ENCODE results near the gene IGSF21. TPM values are rescaled to one million over a fixed set of nuclear protein-coding genes. Genes with fewer than 3 reads are reported as not detected.

IGSF21 gene
- total and polyA plus RNA-seq, 2 of the 8 experiments (the other 6 are each of a cell fraction or from before 2014, with no cell fraction given): 22.5 to 28.5 TPM

GRCh38 chr1:18132022-18132710 lies 24.6 kb downstream of the IGSF21 start:
- no peak overlapping the region for H3K9ac ChIP-seq (replicated peaks in 1 of 4; ENCODE audit: extremely low read depth in 1 of 4, low read depth in 3 of 4, low read length in 3 of 4)
- H3K79me2 ChIP-seq (ENCODE audit: control insufficient read depth in 1 of 2, insufficient read depth in 2 of 2, low read length in 2 of 2): no peaks in the 10 kb centered on the region
- TF ChIP-seq TCF12 (IDR thresholded peaks at IDR 0.05; ENCODE audit: low read depth, low read length) (no peak), RBBP5 (IDR thresholded peaks at IDR 0.05; ENCODE audit: borderline replicate concordance, low read depth, low read length) (no peak), SUZ12 (IDR thresholded peaks at IDR 0.05; ENCODE audit: low read length) (no peak)
- H3K4me1 ChIP-seq (replicated peaks in 1 of 4; ENCODE audit: control insufficient read depth in 3 of 4, insufficient read depth in 4 of 4, low read length in 3 of 4): peaks cover 2 to 14% (median 7%) of the 10 kb centered on the region in 4 experiments; a peak in 5 of 7 replicates
- H4K91ac ChIP-seq (replicated peaks; ENCODE audit: insufficient read length, low read length): no peak overlapping the region
- H2AFZ ChIP-seq (ENCODE audit: low read length): no peak overlapping the region
- H3K14ac ChIP-seq (ENCODE audit: insufficient read length): no peak overlapping the region
- no peak for DNase-seq (ENCODE audit: low read depth in 1 of 2, low spot score in 2 of 2)
- H3K18ac ChIP-seq (ENCODE audit: extremely low read depth, low read length): no peak overlapping the region
- peaks cover 0 to 2% of the 10 kb centered on the region in 2 experiments for H4K20me1 ChIP-seq (replicated peaks in 1 of 2; ENCODE audit: control insufficient read depth in 1 of 2, insufficient read depth in 2 of 2, low read length in 2 of 2)
- H3K23me2 ChIP-seq (ENCODE audit: low read depth, low read length): no peaks in the 10 kb centered on the region; the same call in 1 of the 2 replicates
- CTCF ChIA-PET (ENCODE audit: partially characterized antibody): interaction anchor here (0.7 to 2.3 kb wide), 7 partner anchors 11 to 451 kb away, joined by 3 to 12 read pairs (median 3); no protein-coding TSS in a partner anchor
- H2BK5ac ChIP-seq (ENCODE audit: low read depth, low read length): peak overlapping the region; percentile 60; the same call in 1 of the 2 replicates
- no peaks in the 10 kb centered on the region for H3K9me3 ChIP-seq (ENCODE audit: insufficient read depth in 2 of 2, low read depth in 1 of 2, low read length in 1 of 2)
- no peaks in the 10 kb centered on the region; the same call in none of the 2 replicates for H3K79me1 ChIP-seq (ENCODE audit: low read depth, low read length)
- H3K4me3 ChIP-seq (ENCODE audit: extremely low read depth in 1 of 4, insufficient read depth in 2 of 4, low read depth in 3 of 4, low read length in 4 of 4): no peak overlapping the region
- no peaks in the 10 kb centered on the region for H3K27me3 ChIP-seq (replicated peaks in 1 of 4; ENCODE audit: control insufficient read depth in 3 of 4, extremely low read depth in 1 of 4, insufficient read depth in 3 of 4, low read length in 3 of 4)
- no peak overlapping the region for H3K56ac ChIP-seq (replicated peaks; ENCODE audit: insufficient read length, low read depth, low read length)
- no peak overlapping the region for H2AK5ac ChIP-seq (ENCODE audit: low read depth, low read length)
- WGBS, 2 experiments (ENCODE audit: extremely low coverage in 1 of 2, insufficient coverage in 1 of 2, insufficient read length in 1 of 2, insufficient replicate concordance in 2 of 2, low coverage in 1 of 2, low lambda C conversion rate in 2 of 2, missing lambda C conversion rate in 1 of 2): 83% methylated on average over 2 of the region's 2 CpGs; no CpG with 5 or more reads in 1 of the 2 experiments
- H4K8ac ChIP-seq (ENCODE audit: extremely low read depth, insufficient read depth, low read length): no peak overlapping the region
- POLR2A ChIA-PET (ENCODE audit: partially characterized antibody): no interaction called here
- H2BK15ac ChIP-seq (ENCODE audit: low read length): no peak overlapping the region
- H4K5ac ChIP-seq (ENCODE audit: insufficient read length, low read depth, low read length): no peak overlapping the region
- H3K4ac ChIP-seq (replicated peaks; ENCODE audit: insufficient read length, low read depth, low read length): no peak overlapping the region
- H3K27ac ChIP-seq (ENCODE audit: low read depth, low read length): no peak overlapping the region
- no peak overlapping the region for H2BK12ac ChIP-seq (ENCODE audit: low read depth, low read length)
- no peak overlapping the region for H2BK120ac ChIP-seq (replicated peaks; ENCODE audit: low read depth, low read length)
- FAIRE-seq: no peak
- H3K36me3 ChIP-seq (ENCODE audit: control insufficient read depth in 2 of 4, insufficient read depth in 4 of 4, low read length in 3 of 4): no peaks in the 10 kb centered on the region
- H3K4me2 ChIP-seq (ENCODE audit: insufficient read depth in 1 of 2, low read depth in 2 of 2, low read length in 2 of 2): no peak overlapping the region
- no peak overlapping the region for H2BK20ac ChIP-seq (ENCODE audit: low read length)
- H3K23ac ChIP-seq (ENCODE audit: insufficient read length): no peak overlapping the region
